GM21528 (cell line): ENCODE data around the gene SVBP.

Experiments
- ATAC-seq: cut with Tn5 transposase; IDR thresholded peaks from one replicate; pipeline ENCODE4 v1.9.1; 2021; ENCODE audit warnings: mild to moderate bottlenecking, moderate library complexity; ENCODE audit not compliant: unreplicated experiment, low FRiP score

Gene SVBP

DNA sequence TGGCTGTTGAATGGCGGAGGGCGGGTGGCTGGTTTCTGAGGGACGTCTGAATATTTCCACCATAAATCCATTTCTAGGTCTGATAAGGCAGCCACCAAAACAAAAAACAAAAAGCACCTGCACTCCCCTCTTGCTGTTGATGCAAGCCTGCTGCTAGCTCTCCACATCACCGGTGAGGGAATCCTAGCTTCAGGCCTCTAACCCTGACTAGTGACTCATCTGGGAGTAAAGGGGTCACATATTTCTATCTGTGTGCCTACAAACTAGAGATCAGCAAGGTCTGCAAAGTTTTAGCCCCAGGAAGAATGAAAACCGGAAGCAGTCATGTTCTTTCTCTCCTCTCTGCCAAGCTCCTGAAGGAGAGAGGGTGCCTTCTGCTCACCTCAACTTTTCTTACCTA is 10.6 kb downstream of the SVBP start:
- no peak for ATAC-seq

DNA sequence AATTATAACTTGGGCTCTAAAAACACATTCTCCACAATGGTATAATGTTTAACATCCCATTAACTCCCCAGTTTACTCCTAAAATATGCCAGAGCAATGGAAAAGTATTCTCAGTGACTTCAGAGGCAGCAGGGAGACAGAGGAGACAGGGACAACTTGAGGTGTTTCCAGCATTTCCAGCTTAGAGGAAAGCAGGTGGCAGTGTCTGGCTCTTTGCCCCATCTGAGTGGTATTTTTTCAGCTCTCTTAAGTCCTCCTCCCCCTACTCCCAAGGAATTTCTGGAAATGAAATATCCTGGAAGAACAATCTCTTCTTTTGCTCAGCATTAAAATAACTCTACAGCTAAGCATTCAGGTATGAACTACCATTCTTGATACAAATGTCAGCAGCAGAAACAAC is 11.0 kb downstream of the SVBP start:
- ATAC-seq: no peak

DNA sequence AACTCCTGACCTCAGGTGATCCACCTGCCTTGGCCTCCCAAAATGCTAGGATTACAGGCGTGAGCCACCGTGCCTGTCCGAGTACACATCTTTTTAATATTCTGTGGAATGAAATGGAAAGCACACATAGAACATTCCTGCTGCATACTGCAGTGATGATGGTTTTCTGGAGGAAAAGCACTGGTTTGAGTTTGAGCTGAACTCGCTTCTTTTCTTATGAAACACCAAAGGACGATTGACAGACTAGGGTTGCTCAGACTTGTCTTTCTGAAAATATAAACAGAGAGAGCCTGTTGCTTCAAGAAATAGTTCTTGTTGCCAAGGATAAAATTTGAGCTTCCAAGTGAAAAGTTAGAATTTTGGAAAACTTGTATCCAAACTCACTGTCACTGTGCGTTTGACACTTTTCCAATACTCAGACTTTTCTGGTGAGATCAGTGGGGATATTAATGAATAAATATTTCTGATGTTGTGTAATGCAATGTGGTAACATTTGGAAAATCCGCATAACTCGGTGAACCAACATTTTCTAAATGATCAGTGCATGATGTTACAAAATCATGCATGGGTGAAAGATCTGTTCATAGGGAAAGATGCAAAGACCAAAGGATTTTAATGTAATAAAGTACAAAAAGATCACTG is 15.2 kb downstream of the SVBP start:
- no peak for ATAC-seq

DNA sequence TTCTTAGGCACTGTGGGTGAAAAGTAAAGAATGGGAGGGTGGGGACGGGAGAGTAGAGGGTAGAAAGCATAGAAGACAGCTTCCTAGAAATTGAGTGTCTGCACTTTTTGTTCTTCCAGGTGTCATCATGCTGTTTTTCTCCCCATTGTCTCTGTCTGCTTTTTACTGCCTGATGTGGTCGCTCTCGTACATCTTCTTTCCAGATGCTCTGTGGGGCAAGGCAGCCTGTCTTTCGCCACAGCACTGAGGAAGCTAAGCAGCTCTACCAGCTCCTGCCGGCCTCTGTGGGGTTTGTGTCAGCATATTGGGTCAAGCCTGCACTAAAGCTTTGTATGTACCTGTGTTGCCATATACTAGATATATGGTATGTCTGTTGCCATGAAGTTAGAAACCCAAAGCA is 19.2 kb downstream of the SVBP start:
- ATAC-seq: no peak

DNA sequence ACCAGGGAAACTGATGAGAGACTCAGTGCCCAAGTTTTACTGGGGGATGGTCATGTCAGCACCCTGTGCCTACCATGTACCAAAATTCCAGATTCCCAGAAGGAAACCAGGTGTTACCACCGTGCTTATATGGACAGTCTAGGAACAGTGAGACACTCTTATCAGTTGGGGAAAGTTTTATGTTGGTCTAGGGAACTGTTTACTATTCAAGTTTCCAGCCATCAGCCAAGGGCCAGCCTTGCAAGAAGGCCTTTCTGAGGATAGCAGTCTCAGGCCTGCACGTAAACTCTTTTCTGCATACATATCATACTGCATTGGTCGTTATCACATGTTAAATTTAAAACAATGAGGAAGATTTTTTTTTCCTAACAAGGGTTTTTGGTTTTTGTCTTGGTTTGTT is 19.8 kb downstream of the SVBP start:
- no peak for ATAC-seq

DNA sequence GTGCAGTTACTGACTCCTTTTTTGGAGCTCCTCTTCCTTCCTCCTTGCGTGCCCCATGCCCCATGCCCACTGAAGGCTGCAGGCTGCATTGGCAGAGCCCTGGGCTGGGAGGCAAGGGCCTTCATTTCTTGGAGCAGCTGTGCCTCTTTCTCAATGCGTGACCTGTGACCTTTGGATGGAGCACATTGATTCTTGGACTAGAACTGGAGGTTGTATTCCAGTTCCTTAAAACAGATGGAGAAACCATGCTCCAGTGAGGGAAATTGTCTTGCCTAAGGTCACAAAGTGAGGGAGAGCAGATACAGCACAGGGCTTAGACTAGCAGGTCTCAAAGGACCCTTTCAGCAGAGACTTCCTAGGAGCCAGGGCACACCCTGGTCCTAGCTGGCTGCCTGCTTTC is 23.4 kb downstream of the SVBP start:
- no peak for ATAC-seq

DNA sequence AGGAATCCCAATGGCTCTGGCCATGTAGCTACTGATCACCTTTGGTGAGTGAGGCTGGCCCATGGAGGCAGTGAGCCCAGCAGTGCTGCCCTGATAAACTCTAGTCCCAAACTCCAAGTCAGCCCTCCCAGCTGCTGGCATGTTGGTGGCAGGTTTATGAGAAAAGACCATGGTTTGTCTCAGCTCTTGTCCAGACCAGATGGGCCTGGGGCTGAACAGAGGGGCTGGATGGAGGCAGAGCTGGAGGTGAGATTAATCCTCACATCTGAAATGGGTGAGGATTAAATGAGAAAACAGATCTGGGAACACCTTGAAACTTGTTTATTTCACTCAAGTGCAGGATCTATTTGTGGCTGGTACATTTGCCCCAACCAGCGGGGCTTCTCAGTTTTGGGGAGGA is 29.2 kb downstream of the SVBP start:
- ATAC-seq: no peak

DNA sequence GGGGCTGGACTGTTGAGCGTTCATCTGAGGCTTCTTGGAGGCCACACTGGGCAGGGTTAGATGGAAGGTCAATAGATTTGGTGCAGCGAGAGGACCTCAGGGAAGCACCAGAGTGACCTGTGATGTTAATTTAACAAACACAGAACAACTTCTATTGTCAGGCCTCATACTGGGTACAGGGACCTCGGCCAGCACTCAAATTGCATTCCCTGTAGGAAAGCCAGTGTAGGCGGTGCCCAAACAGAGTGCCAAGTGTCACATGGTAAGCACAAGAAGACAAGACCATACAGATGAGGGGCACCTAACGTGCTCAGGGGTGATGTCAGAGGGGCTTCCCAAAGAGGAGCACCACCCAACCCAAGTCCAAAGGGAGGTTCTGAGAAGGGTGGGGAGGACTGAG is 31.1 kb downstream of the SVBP start:
- ATAC-seq: no peak

GRCh38 chr1:42784946-42785693 is 32.1 kb downstream of the SVBP start, which contains the start of gene TMEM269:
Gene TMEM269, plus strand, starts transcription at chr1:42784991. Its CDS starts 4,903 bp downstream, at chr1:42789894.
- ATAC-seq: no peak

DNA sequence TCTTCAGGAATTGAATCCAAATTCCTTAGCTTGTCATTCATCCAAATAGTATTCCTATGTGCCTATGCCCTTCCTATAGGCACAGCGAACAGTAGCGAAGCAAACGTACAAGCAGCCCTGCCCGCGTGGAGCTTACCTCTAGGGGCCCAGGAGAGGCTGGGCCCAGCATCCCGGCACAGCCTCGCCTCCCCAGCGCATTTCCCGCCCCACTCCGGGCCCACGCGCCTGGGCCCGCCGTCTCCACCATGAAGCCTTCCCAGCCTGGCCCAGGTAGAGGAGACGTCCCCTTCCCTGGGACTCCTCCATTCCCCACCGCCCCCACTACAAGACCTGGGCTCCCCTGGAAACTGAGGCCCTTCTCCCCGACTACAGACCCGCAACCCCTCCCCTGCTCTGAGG is 32.7 kb downstream of the SVBP start:
- ATAC-seq: no peak

- no peak for ATAC-seq
Observed at GRCh38 chr1:42783092-42783491, 34.1 kb downstream of the SVBP start.

DNA sequence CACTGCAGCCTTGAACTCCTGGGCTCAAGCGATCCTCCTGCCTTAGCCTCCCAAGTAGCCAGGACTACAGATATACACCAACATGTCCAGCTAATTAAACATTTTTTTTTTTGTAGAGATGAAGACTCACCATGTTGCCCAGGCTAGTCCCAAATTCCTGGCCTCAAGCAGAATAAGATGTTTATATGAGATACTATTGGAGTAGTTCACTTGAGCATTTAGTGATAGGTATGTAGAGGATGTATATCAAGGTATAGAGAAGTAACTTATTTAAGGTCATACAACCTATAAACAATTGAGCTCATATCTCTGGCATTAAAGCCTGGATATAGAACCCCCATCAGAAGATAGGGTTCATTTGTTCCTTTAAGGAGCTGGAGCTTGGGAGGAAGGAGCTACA is 37.0 kb downstream of the SVBP start:
- no peak for ATAC-seq

DNA sequence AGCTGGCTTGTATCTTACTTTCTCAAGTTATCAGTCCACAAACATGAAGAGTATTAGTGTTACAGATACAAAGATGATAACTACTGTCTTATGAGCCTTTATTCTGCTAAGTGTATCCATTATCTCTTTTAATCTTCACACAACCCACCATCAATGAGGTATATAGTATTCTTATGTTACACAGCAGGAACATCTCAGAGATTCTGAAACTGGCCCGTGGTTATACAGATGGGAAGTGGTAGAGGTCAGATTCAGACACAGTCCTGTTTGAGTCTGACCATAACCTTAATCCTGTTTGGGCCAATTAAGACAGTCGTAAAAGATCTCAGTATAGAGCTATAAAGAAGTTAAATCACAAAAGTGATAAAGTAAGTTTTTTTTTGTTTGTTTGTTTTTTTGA is 37.5 kb downstream of the SVBP start:
- no peak for ATAC-seq

GRCh38 chr1:42777852-42778251 is 39.3 kb downstream of the SVBP start:
- ATAC-seq: no peak

DNA sequence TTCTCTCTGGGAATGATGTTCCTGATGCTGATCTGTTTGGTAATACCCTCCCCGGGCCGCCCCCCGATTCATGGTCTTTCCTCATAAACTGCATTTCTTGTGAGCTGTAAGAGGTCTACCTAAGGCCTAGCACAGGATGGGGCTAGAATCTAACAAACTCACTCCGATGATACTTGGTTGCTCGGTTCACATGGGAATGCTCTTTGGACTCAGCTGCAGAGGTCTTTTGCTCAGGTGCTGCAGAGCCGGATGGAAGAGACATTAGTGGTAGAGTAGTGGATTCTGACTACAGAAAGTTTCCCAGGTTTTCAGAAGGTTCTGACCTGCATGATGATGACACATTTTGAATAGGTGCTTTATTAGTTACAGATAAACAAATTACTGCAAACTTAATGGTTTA is 40.7 kb downstream of the SVBP start:
- no peak for ATAC-seq

GRCh38 chr1:42774928-42775526 is 42.2 kb downstream of the SVBP start:
- ATAC-seq: no peak

GRCh38 chr1:42773420-42773819 is 43.8 kb downstream of the SVBP start:
- ATAC-seq: no peak

- no peak for ATAC-seq
Observed at GRCh38 chr1:42769811-42770210, 47.4 kb downstream of the SVBP start.

DNA sequence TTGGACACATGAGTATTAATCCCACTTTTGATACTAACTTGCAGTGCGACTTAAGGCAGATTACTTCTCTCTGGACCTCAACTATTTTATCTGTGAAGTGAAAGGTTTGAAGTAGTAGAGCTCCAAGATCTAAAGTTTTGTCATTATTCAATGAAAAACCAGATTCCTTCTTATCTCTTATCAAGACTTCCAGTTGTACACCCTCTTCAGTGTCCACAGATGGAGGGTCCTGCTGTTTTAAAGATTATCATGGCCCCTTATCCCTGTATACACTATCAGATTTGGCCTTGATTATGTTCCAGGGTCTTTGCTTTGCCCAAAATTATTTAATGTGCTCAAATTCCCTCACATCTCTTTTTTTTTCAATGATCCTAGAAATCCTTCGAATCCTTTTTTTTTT is 49.0 kb downstream of the SVBP start:
- ATAC-seq: no peak

- peak; percentile 36 for ATAC-seq
Observed at GRCh38 chr1:42767510-42768000, 49.6 kb downstream of the SVBP start.

GRCh38 chr1:42766741-42767509 is 50.3 kb downstream of the SVBP start, which contains the start of the genes C1orf50 and P3H1:
Gene C1orf50, plus strand, starts transcription at chr1:42767249. Its CDS starts 63 bp downstream, at chr1:42767312.
Gene P3H1, minus strand, starts transcription at chr1:42767028. Its CDS starts 57 bp downstream, at chr1:42766971.
- peak; percentile 88 for ATAC-seq
